Body of pancreas (tissue), 4 donors: ENCODE measurements around the gene TPPP3. TPM values are rescaled to one million over a fixed set of nuclear protein-coding genes. Genes with fewer than 3 reads are reported as not detected.

Experiments
- ATAC-seq: fragments of 150-250 bp; one replicate; pipeline ENCODE4 v1.9.1; 2016
- DNase-seq, 4 donors: peaks; one replicate each; pipeline ENCODE4 v3.0.0-alpha.2; 2019
- H3K27ac ChIP-seq, 4 donors: fragments of 200-600 bp; sonication (generic); 1 replicate in 3 of 4; 2 replicates in 1 of 4; pipeline versions ENCODE4 v1.5.1 to v1.6.1; 2016 to 2019; ENCODE audit warnings: mild to moderate bottlenecking in 1 of 4, mixed read lengths in 1 of 4, moderate library complexity in 1 of 4
- H3K27me3 ChIP-seq, 2 donors: fragments of 200-600 bp; sonication (generic); one replicate each; pipeline ENCODE4 v1.6.0; 2016; ENCODE audit warnings: mild to moderate bottlenecking in 1 of 2
- H3K36me3 ChIP-seq, 2 donors: fragments of 200-600 bp; sonication (generic); replicated peaks in 1 of 2; 2 replicates each; pipeline ENCODE4 v1.5.1; 2016; ENCODE audit warnings: low read depth in 2 of 2; ENCODE audit not compliant: insufficient read depth in 1 of 2
- H3K4me1 ChIP-seq: fragments of 200-600 bp; sonication (generic); one replicate; pipeline ENCODE4 v1.6.0; 2016
- H3K4me3 ChIP-seq, 2 donors: fragments of 200-600 bp; sonication (generic); 1 replicate in 1 of 2; 2 replicates in 1 of 2; pipeline ENCODE4 v1.5.1; 2016 to 2019
- H3K9me3 ChIP-seq, 3 donors: fragments of 200-600 bp; sonication (generic); 1 replicate in 2 of 3; 2 replicates in 1 of 3; pipeline ENCODE4 v1.5.1; 2016
- CTCF ChIP-seq, 7 experiments: fragments of 450-650 bp in 4 of 7; fragments of 200-600 bp in 3 of 7; sonication (generic) in 3 of 7; IDR thresholded peaks; one replicate each; pipeline ENCODE4 v1.5.1; 2016 to 2019; ENCODE audit warnings: antibody characterized with exemption in 7 of 7
- POLR2A ChIP-seq, 3 donors: fragments of 450-650 bp; IDR thresholded peaks; one replicate each; pipeline ENCODE4 v1.6.1; 2016; ENCODE audit warnings: antibody characterized with exemption in 3 of 3, mild to moderate bottlenecking in 2 of 3
- WGBS, 2 donors: methylation state at CpG; one replicate each; pipeline ENCODE4 v1.1.5; 2017; 5-methylcytosine and 5-hydroxymethylcytosine counted together
- intact Hi-C: fragments of 100-400 bp; cut with DNase I; formaldehyde crosslinking; loops from one replicate; pipeline ENCODE4 v1.15.1; 2023
- total RNA-seq, 2 donors: library from RNA; depleted of rRNA; stranded (reverse); fragments of >200 nt; gene quantifications; one replicate each; pipeline ENCODE4 v1.1.0, GENCODE V29; 2016

The TPPP3 gene
- total RNA-seq, 2 donors from 2014 or later = 11.2 to 30.0 TPM

DNA sequence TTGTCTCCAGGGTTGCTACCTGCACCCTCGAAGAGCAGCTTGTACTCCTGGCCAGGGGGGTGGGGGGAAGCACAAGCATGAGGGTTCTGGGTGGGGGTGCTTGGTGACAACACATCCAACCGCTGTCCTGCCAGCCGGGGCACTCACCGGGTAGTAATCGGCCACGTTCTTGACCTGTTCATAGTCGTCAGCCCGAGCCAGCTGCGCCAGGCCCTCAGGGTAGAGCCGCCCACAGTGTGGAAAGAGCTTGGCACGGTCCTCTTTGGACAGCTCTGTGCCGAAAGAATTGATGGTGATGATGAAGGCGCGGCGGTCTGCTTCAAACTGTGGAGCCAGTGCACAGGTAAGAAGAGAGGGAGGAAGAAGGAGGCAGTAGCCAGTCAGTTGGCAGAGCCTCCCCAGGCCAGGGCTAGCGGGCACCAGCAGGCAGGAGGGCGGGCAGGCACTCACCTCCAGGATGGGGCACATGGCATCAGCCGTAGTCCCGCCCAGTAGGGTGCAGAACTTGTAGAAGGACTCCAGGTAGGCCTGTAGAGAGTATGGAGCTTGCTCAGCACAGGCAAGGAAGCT, 45.6 kb upstream of the TPPP3 start:
- no peaks in the 10 kb centered on the region for H3K27me3 ChIP-seq
- 94 to 95% methylated on average over 9 to 14 of the region's 19 CpGs for WGBS, 2 donors
- H3K9me3 ChIP-seq = no peaks in the 10 kb centered on the region
- peaks cover 9 to 16% of the 10 kb centered on the region in 2 donors for H3K36me3 ChIP-seq
- H3K4me3 ChIP-seq = no peak overlapping the region
- H3K4me1 ChIP-seq = peaks cover 32% of the 10 kb centered on the region
- intact Hi-C loops = no loop called here
- H3K27ac ChIP-seq = no peak overlapping the region
- TF ChIP-seq POLR2A (IDR thresholded peaks at IDR 0.05) = no peak
- no peak for TF ChIP-seq CTCF (IDR thresholded peaks at IDR 0.05)
- no peak for DNase-seq
- ATAC-seq = no peak

- no peak overlapping the region for H3K27ac ChIP-seq
- DNase-seq = no peak
- no peaks in the 10 kb centered on the region for H3K27me3 ChIP-seq
- TF ChIP-seq POLR2A (IDR thresholded peaks at IDR 0.05) (no peak), CTCF (IDR thresholded peaks at IDR 0.05) (no peak)
- intact Hi-C loops = no loop called here
- no peak overlapping the region for H3K4me3 ChIP-seq
- ATAC-seq = no peak
- peaks cover 26% of the 10 kb centered on the region for H3K4me1 ChIP-seq
- H3K36me3 ChIP-seq = peaks cover 9 to 16% of the 10 kb centered on the region in 2 donors
- WGBS, 2 donors = 89 to 91% methylated on average over 16 to 20 of the region's 20 CpGs
- H3K9me3 ChIP-seq = no peaks in the 10 kb centered on the region
These were observed 44.9 kb upstream of the TPPP3 start for GRCh38 chr16:67438098-67438791.

DNA sequence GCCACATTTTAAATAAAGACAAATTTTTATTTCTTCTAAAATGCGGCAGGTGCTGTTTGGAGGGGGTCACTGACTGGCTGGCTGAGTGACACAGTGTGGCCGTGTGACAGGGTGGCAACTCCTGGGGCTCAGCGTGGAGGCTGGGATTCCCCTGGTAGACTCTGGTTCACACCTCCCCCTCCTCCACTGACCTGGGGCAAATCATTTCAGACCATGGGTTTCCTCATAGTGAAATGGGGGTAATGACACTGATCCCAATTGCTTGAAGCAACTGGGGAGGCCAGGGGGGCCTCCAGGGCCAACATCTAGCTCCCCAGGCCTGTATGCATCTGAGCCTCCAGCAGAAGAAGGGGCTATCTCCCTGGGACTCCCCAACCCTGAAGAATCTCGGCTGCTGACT, 44.2 kb upstream of the TPPP3 start:
- 72 to 86% methylated on average over 3 to 4 of the region's 4 CpGs for WGBS, 2 donors
- ATAC-seq (no peak), DNase-seq (no peak)
- H3K9me3 ChIP-seq = no peaks in the 10 kb centered on the region
- H3K36me3 ChIP-seq = peaks cover 9 to 16% of the 10 kb centered on the region in 2 donors
- H3K4me1 ChIP-seq = peaks cover 18% of the 10 kb centered on the region
- intact Hi-C loops = no loop called here
- H3K27ac ChIP-seq = no peak overlapping the region
- H3K27me3 ChIP-seq = no peaks in the 10 kb centered on the region
- no peak overlapping the region for H3K4me3 ChIP-seq
- TF ChIP-seq CTCF (IDR thresholded peaks at IDR 0.05) (no peak), POLR2A (IDR thresholded peaks at IDR 0.05) (no peak)

DNA sequence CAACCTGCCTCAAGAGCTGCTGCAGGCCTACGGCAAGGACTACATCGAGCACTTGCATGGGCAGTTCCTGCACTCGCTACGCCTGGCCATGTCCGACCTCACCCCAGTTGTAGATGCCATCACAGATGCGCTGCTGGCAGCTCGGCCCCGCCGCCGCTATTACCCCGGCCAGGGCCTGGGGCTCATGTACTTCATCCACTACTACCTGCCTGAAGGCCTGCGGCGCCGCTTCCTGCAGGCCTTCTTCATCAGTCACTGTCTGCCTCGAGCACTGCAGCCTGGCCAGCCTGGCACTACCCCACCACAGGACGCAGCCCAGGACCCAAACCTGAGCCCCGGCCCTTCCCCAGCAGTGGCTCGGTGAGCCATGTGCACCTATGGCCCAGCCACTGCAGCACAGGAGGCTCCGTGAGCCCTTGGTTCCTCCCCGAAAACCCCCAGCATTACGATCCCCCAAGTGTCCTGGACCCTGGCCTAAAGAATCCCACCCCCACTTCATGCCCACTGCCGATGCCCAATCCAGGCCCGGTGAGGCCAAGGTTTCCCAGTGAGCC, 43.4 kb upstream of the TPPP3 start:
- ATAC-seq = no peak
- Histone ChIP-seq H3K4me3 (no peak overlapping the region), H3K27me3 (no peaks in the 10 kb centered on the region), H3K36me3 (peaks cover 9 to 16% of the 10 kb centered on the region in 2 donors), H3K9me3 (no peaks in the 10 kb centered on the region), H3K27ac (no peak overlapping the region), H3K4me1 (peaks cover 14% of the 10 kb centered on the region)
- no peak for DNase-seq
- 91 to 94% methylated on average over 17 to 20 of the region's 23 CpGs for WGBS, 2 donors
- intact Hi-C loops = no loop called here
- TF ChIP-seq CTCF (IDR thresholded peaks at IDR 0.05) = no peak
- TF ChIP-seq POLR2A (IDR thresholded peaks at IDR 0.05) = no peak
